GM19324 (cell line): ENCODE data around the gene GNG5.
"Not testable (repeated sequence)": the region's sequence is repeated elsewhere in the genome, so short reads cannot be mapped to it uniquely, and the experiment has no call there.

Experiments
- ATAC-seq: cut with Tn5 transposase; IDR thresholded peaks from one replicate; pipeline ENCODE4 v1.9.1; 2021; ENCODE audit warnings: mild to moderate bottlenecking, moderate library complexity; ENCODE audit not compliant: unreplicated experiment, low FRiP score

Gene GNG5

DNA sequence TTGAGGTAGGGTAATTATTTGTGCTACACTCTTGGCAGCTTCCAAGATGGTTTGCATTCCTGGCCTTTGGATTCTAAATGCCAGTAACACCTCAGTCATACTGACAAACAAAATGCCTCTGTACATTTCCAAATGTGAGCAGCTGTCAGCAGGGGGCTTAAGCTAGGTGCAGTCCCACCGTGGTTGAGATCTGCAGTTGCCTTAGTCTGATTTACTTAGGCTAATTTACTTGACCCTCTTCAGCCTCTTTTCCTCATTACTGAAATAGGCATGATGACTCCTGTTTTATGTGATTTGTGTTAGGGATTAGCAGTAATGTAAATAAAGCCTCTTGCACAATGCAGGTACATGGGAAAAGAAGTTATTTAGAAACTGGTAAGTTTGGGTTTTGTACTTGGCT is 13.7 kb downstream of the GNG5 start:
- ATAC-seq: no peak

DNA sequence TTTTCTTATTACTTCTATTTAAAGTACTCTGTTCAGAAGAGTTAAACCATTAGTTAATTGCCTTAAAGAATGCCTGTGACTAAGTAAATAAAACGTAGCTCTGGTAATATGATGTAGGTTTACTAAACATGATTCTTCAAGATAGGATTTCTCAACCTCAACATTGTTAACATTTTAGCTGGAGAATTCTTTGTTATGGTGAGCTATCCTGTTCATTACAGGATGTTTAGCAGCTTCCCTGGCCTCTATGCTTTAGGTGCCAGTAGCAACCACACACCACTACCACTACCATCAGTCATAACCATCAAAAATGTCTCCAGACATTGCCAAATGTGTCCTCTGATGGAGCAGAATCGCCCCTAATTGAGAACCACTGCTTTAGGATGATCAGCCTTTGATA is 16.6 kb downstream of the GNG5 start:
- no peak for ATAC-seq

DNA sequence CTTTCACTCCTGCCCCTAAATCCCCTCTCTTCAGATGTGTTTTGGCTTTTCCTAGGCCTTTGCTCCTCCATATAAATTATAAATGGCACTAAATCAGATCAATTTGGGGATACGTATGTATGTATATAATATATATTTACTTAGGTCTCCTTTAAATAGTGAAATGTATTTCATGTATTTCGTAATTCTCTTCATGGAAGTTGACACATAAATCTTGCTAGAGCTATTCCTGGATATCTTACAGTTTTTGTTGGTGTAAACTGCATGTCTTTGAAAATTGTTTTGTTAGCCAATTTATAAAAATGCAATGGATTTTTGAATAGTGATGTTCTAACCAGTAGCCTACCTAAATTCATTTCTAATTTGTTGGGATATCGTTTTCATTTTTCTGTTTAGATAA is 18.3 kb downstream of the GNG5 start:
- no peak for ATAC-seq

DNA sequence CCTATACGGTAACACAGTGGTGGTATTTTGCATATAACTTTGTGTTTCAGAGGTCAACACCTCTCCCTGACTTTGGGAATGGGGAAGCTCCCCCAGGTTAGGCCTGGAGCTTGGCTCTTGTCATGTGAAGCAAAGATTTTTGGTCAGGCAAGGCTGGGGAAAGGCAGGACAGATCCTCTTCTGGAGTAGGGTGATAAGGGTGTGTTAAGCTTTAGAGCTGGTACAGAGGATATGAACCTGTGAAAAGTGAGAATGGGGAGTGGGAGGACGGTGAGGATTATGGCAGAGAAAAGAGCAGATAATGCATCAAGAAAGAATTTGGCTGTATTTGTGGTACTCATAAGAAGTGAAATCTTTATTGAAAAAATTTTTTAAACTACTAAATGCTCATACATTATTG is 25.1 kb downstream of the GNG5 start:
- no peak for ATAC-seq

DNA sequence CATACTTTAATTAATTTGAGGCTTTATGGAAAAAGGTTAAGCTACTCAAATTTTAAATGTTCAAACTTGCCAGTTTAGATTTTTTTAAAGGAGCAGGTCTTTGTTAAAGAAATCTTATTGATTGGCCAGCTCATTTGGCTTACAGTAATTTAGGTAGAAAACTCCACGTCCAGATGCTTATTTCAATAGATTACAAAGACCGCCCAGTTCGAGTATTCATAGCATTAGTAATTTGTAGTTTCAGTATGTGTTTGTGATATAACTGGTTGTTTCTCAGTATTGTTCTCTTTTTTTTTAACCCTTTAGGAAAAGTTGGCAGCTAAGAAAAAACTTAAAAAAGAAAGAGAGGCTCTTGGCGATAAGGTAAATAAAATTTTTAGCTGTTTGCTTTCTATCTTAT is 25.7 kb downstream of the GNG5 start:
- no peak for ATAC-seq

DNA sequence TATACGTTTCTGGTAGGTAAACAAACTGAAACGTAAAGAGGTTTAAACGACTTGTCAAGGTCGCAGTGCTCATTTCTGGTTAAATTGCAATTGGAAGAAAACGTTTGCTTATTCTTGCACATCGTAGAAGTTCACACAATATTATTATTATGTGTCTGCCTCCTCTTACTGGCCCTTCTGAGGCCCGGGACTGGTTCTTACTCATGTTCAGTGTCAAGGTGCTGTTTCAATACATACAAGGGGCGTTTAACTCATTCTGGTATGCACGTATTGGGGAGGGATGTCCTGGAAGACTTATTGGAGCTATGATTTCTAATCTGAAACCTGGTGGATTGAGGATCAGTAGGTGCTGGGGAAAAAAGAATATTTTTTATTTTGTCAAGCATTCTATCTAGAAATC is 26.4 kb downstream of the GNG5 start:
- no peak for ATAC-seq

DNA sequence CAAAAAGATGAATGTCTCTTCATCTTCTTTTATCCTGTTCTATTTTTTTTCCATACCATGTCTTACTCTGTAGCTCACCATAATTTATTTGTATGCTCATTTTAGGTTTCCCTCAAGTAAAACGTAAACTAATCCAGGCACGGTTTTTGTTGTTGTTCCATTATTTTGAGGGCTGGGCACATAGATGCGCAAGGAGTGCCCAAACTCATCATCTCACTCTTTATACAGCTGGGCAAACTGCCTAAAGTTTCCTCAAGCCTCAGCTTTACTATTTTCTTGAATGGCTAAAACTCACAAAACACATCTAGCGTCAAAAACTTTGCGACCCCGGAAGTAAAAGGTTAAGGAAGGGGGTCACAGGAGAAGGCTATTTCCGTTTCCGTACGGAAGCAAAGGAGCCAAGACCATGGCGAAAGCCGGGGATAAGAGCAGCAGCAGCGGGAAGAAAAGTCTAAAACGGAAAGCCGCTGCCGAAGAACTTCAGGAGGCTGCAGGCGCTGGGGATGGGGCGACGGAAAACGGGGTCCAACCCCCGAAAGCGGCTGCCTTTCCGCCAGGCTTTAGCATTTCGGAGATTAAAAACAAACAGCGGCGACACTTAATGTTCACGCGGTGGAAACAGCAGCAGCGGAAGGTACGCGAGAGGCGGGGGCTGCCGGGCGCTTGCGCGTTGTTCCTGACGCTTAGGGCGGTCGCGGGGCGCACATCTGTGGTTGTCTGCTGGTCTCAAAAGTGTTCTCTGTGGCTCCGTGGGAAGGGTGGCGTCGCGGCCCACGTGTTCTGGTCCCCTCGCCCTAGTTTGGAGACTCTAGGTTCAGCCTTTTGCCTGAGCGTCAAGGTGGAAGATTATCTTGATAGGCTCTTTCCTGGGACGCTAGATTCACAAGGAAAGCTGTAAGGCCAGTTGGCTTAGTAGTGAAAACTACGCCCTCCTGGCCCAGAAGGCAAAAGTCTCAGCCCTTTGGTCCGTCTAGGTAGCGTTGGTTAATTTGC is 27.2 kb downstream of the GNG5 start, which contains the start of gene RPF1:
TSS of gene RPF1 (plus strand) at position 391 of the 993 bp plus-strand sequence. CDS start at position 407, 16 bp downstream.
- peak; percentile 98 for ATAC-seq

DNA sequence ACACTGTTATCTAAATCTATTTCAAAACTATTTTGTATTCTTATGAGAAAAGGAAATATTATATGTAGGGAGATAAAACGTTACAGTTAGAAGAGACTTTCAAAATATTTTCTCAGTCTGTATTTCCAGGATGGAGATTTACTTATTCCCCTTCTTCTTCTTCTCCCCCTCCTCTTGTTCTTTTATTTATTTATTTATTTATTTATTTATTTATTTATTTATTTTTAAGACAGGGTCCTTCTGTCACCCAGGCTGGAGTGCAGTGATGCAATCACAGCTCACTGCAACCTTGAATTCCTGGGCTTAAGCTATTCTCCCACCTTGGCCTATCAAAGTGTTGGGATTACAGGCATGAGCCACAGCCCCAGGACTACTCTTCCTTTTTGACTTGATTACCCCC is 30.2 kb downstream of the GNG5 start:
- ATAC-seq: no peak

DNA sequence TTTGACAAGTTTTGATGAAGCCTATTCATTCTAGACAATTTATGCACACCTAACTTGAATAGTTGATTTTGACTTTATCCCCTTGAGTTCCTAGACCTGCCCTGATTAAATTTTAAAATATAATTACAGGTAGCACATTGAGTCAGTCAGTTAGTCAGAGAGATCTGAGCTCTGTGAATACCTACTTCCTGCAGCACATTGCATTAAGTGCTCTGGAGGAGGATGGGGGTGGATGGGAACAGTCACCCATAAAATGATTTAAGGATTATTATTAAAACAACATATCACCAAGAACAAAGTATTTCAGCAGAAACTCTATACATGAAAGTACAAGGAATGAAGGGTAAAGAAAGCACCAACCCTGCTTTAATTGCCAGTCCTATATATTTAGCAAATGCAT is 39.1 kb downstream of the GNG5 start:
- no peak for ATAC-seq

DNA sequence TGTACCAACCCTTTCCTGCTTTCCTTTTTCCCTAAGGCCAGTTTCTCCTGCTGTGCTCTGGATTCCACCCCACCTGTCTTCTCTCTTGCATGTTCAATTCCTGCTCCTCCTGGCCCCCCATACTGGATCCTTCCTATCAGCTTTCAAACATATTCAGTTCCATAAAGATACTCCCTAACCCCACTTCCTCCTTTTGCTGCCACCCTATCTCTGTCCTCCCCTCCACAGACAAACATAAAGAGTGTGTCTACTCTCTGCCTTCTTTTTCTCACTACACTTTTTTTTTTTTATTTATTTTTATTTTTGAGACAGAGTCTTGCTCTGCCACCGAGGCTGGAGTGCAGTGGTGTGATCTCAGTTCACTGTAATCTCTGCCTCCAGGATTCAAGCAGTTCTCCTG is 44.3 kb downstream of the GNG5 start:
- no peak for ATAC-seq

DNA sequence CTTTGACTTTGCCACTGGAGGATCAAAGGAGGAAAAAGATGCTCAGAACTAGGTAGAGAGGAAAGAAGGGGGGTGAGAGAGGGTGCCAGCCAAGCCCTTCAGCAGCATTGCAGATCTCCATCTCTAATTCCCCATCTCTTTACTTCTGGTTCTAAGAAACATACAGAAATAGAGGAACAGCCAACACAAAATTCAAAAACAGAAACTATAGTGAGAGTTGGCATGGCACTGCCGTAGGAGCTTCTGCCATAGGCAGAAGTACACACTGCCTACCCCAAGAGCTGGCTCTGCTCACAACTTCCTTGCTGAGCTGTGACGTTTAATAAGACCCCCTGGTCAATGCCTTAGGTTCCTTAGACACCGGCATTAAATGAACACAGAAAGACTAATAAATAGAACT is 53.9 kb downstream of the GNG5 start:
- ATAC-seq: no peak

DNA sequence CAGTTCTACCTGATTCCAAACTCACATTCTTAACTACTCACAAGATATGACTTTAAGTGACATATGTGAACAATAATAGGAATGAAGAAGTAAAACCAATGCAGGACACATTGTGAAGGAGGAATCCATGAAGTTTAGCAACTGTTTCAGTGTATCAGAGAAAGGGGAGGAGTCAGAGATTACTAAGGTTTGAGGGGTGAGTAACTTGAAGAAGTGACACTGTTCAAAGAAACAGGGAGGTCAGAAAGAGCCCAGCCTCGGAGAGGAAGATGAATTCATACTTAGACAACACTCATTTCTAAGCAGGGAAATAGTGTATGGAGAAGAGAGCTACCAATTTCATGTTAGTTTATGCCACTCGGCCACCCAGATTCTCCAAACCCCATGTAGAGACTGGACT is 55.5 kb downstream of the GNG5 start:
- no peak for ATAC-seq

DNA sequence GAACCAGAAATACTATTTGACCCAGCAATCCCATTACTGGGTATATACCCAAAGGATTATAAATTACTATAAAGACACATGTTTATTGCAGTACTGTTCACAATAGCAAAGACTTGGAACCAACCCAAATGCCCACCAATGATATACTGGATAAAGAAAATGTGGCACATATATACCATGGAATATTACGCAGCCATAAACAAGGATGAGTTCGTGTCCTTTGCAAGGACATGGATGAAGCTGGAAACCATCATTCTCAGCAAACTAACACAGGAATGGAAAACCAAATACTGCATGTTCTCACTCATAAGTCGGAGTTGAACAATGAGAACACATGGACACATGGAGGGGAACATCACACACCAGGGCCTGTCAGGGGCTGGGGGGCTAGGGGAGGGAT is 57.7 kb downstream of the GNG5 start:
- ATAC-seq: not testable (repeated sequence)
